HFFc6 (cell line): ENCODE measurements around the gene CYP3A5. TPM values are rescaled to one million over a fixed set of nuclear protein-coding genes. Genes with fewer than 3 reads are reported as not detected.

Source experiments
- DNase-seq: peaks from one replicate; pipeline ENCODE4 v3.0.0-alpha.2; 2018
- H3K27ac Mint-ChIP-seq: 2 replicates; pipeline ENCODE4 v1.8.0; 2020; ENCODE audit warnings: mild to moderate bottlenecking, mixed read lengths
- H3K27me3 Mint-ChIP-seq: 2 replicates; pipeline ENCODE4 v1.8.0; 2021; ENCODE audit warnings: mild to moderate bottlenecking, moderate library complexity, mixed read lengths; ENCODE audit not compliant: insufficient read depth
- H3K36me3 Mint-ChIP-seq: 2 replicates; pipeline ENCODE4 v1.8.0; 2021; ENCODE audit warnings: low read depth, mixed read lengths
- H3K4me1 Mint-ChIP-seq: 2 replicates; pipeline ENCODE4 v1.8.0; 2020; ENCODE audit warnings: low read depth, mixed read lengths
- H3K4me3 Mint-ChIP-seq: 2 replicates; pipeline ENCODE4 v1.8.0; 2020; ENCODE audit warnings: mild to moderate bottlenecking, moderate library complexity, mixed read lengths
- H3K9me3 Mint-ChIP-seq: 2 replicates; pipeline ENCODE4 v1.8.0; 2020; ENCODE audit warnings: mild to moderate bottlenecking, mixed read lengths
- CTCF ChIP-seq: fragments of 200-600 bp; sonication (generic); IDR thresholded peaks from 2 replicates; pipeline ENCODE4 v1.5.0; 2021; ENCODE audit warnings: antibody characterized with exemption, mild to moderate bottlenecking
- total RNA-seq, 6 experiments: library from RNA; stranded (reverse); fragmentation: NEBNext Ultra II Directional; extraction: Animal tissue kit (Norgen Biotek cat#: 25700); gene quantifications; 2 replicates in 1 of 6; 3 replicates in 5 of 6; pipeline ENCODE4 v1.2.3, GENCODE V29; 2021

CYP3A5 gene
- total RNA-seq, 6 experiments from 2014 or later: 0.30 to 1.8 (median 0.48) TPM

- no peak overlapping the region for H3K4me3 Mint-ChIP-seq
- no peaks in the 10 kb centered on the region for H3K9me3 Mint-ChIP-seq
- TF ChIP-seq CTCF: no peak
- H3K27ac Mint-ChIP-seq: no peak overlapping the region
- no peaks in the 10 kb centered on the region for H3K4me1 Mint-ChIP-seq
- peaks cover 3% of the 10 kb centered on the region for H3K27me3 Mint-ChIP-seq
- DNase-seq: no peak
- no peaks in the 10 kb centered on the region for H3K36me3 Mint-ChIP-seq
Measured at GRCh38 chr7:99599836-99600235, 80.0 kb downstream of the CYP3A5 start.

Other genes with a start within 250 kb of the CYP3A5 start
- 1 to 10 TPM; 4.5 to 8.6 (median 6.7) TPM for gene PTCD1, start 241.2 kb downstream of the CYP3A5 start, total RNA-seq
- 10 to 100 TPM; 26.7 to 34.0 (median 29.2) TPM for gene CPSF4, start 241.1 kb downstream of the CYP3A5 start, total RNA-seq
- gene ATP5MF, start 213.8 kb downstream of the CYP3A5 start, total RNA-seq: 100 to 1,000 TPM; 388 to 466 (median 440) TPM
- 1 to 10 TPM; 5.2 to 6.4 (median 5.6) TPM for gene ZNF789, start 207.1 kb downstream of the CYP3A5 start, total RNA-seq
- 10 to 100 TPM; 12.7 to 15.1 (median 14.4) TPM for gene ZNF394, start 179.7 kb downstream of the CYP3A5 start, total RNA-seq
- gene ZKSCAN5, start 175.3 kb downstream of the CYP3A5 start, total RNA-seq: 10 to 100 TPM in 5 of 6 experiments, 1 to 10 TPM in 1; 10.0 to 12.8 (median 11.3) TPM
- gene FAM200A, start 127.9 kb downstream of the CYP3A5 start, total RNA-seq: 1 to 10 TPM; 3.6 to 5.5 (median 5.3) TPM
- gene ZNF655, start 121.4 kb downstream of the CYP3A5 start, total RNA-seq: 10 to 100 TPM; 38.6 to 50.0 (median 43.5) TPM
- gene TMEM225B, start 81.7 kb downstream of the CYP3A5 start, total RNA-seq: 1 to 10 TPM in 1 of 6 experiments, under 1 TPM in 5; 0.24 to 1.4 (median 0.52) TPM
- 10 to 100 TPM in 3 of 6 experiments, 1 to 10 TPM in 3; 9.3 to 12.6 (median 9.9) TPM for gene ZSCAN25, start 63.0 kb downstream of the CYP3A5 start, total RNA-seq
- gene CYP3A7, start 55.2 kb upstream of the CYP3A5 start, total RNA-seq: under 1 TPM in 1 of 6 experiments, not detected in 5; 0.09 TPM
- gene CYP3A4, start 104.2 kb upstream of the CYP3A5 start, total RNA-seq: not detected
- gene CYP3A43, start 148.0 kb upstream of the CYP3A5 start, total RNA-seq: not detected
- gene OR2AE1, start 197.0 kb upstream of the CYP3A5 start, total RNA-seq: not detected
- 10 to 100 TPM; 22.0 to 24.6 (median 22.9) TPM for gene TRIM4, start 239.5 kb upstream of the CYP3A5 start, total RNA-seq
- gene GJC3, start 249.6 kb upstream of the CYP3A5 start, total RNA-seq: not detected